ENCODE results near the gene SMIM36.

- TF ChIP-seq RARB (CRISPR knock-in tag; IDR thresholded peaks at IDR 0.05) (peak; percentile 85; the same call in 1 of the 2 replicates), TCF4 (CRISPR knock-in tag; IDR thresholded peaks at IDR 0.05; ENCODE audit: borderline replicate concordance) (peak; percentile 79), GLIS3 (CRISPR knock-in tag; IDR thresholded peaks at IDR 0.05) (peak; percentile 53; the same call in 1 of the 2 replicates), ARNTL (CRISPR knock-in tag; IDR thresholded peaks at IDR 0.05; ENCODE audit: borderline replicate concordance, low read depth) (no peak; the same call in 1 of the 2 replicates), BACH2 (CRISPR knock-in tag; IDR thresholded peaks at IDR 0.05; ENCODE audit: borderline replicate concordance) (no peak), ZNF8 (CRISPR knock-in tag; IDR thresholded peaks at IDR 0.05) (no peak; the same call in 1 of the 2 replicates), PPARA (CRISPR knock-in tag; IDR thresholded peaks at IDR 0.05; ENCODE audit: borderline replicate concordance) (no peak), TOX (CRISPR knock-in tag; IDR thresholded peaks at IDR 0.05; ENCODE audit: borderline replicate concordance) (no peak), CREB5 (CRISPR knock-in tag; IDR thresholded peaks at IDR 0.05; ENCODE audit: low read depth) (no peak), ZC3H10 (CRISPR knock-in tag; IDR thresholded peaks at IDR 0.05) (peak; percentile 68), ZNF565 (CRISPR knock-in tag; conservative IDR thresholded peaks at IDR 0.05; ENCODE audit: low read depth) (no peak), PATZ1 (CRISPR knock-in tag; IDR thresholded peaks at IDR 0.05; ENCODE audit: borderline replicate concordance) (no peak), OSR1 (CRISPR knock-in tag; IDR thresholded peaks at IDR 0.05) (peak; percentile 96), CSRNP3 (CRISPR knock-in tag; IDR thresholded peaks at IDR 0.05) (no peak)
Observed at GRCh38 chr17:55452139-55452790, 59.0 kb downstream of the SMIM36 start.
